Muscle of leg (tissue), 11 donors: ENCODE data around the gene SDR9C7. TPM values are rescaled to one million over a fixed set of nuclear protein-coding genes. Genes with fewer than 3 reads are reported as not detected.
"Not testable (repeated sequence)": the region's sequence is repeated elsewhere in the genome, so short reads cannot be mapped to it uniquely, and the experiment has no call there.

Experiments used
- DNase-seq: peaks from one replicate; pipeline ENCODE4 v3.0.0; 2013
- H3K27ac ChIP-seq: one replicate; pipeline ENCODE4 v1.5.1; 2013; ENCODE audit warnings: mild to moderate bottlenecking, low read length, control low read depth
- H3K27me3 ChIP-seq: one replicate; pipeline ENCODE4 v1.6.1; 2013; ENCODE audit warnings: low read length; ENCODE audit not compliant: control insufficient read depth, insufficient read depth
- H3K36me3 ChIP-seq: one replicate; pipeline ENCODE4 v1.6.1; 2013; ENCODE audit warnings: low read length; ENCODE audit not compliant: control insufficient read depth, insufficient read depth
- H3K4me1 ChIP-seq: one replicate; pipeline ENCODE4 v1.6.1; 2013; ENCODE audit warnings: low read length; ENCODE audit not compliant: control insufficient read depth, insufficient read depth
- H3K4me3 ChIP-seq: one replicate; pipeline ENCODE4 v1.5.1; 2013; ENCODE audit warnings: low read length, control low read depth
- H3K9me3 ChIP-seq: replicated peaks from 2 replicates; pipeline ENCODE4 v1.6.1; 2013; ENCODE audit warnings: low read depth, low read length; ENCODE audit not compliant: control insufficient read depth
- WGBS: methylation state at CpG from one replicate; pipeline ENCODE4 v1.1.5; 2013; ENCODE audit warnings: missing lambda C conversion rate; ENCODE audit not compliant: insufficient coverage; 5-methylcytosine and 5-hydroxymethylcytosine counted together
- polyA plus RNA-seq, 8 donors: library from polyadenylated mRNA; unstranded; fragments of 120-200 nt; gene quantifications; one replicate each; pipeline versions ENCODE4 v1.2.1 to v1.2.3, GENCODE V29; 2013; ENCODE audit warnings: inconsistent platforms in 1 of 8, low replicate concordance in 1 of 8; ENCODE audit not compliant: insufficient read length in 8 of 8, insufficient read depth in 1 of 8
- total RNA-seq: library from RNA; stranded (reverse); fragments of 120-200 nt; gene quantifications from one replicate; pipeline ENCODE4 v1.2.4, GENCODE V29; 2013

Gene SDR9C7
- total and polyA plus RNA-seq, 9 donors, result 0.17 to 0.59 (median 0.23) TPM

DNA sequence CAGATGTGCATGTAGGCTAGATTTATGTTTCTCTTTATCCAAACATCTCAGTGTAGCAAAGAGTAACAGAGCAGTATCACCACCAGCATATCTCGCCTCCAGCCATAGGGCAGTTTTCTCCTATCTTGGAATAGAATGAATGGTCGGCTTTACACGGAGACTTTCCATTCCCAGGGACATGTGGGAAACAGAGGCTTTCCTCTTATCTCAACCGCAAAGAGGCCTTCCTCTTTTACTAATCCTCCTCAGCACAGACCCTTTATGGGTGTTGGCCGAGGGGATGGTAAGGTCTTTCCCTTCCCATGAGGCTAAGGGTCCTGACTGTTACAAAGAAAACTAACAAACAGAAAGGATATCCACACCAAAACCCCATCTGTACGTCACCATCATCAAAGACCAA, 34.7 kb upstream of the SDR9C7 start:
- not testable (repeated sequence) for H3K27me3 ChIP-seq, DNase-seq, H3K4me1 ChIP-seq, H3K27ac ChIP-seq, H3K4me3 ChIP-seq, H3K9me3 ChIP-seq, H3K36me3 ChIP-seq
- 71% methylated on average over 1 of the region's 6 CpGs for WGBS

DNA sequence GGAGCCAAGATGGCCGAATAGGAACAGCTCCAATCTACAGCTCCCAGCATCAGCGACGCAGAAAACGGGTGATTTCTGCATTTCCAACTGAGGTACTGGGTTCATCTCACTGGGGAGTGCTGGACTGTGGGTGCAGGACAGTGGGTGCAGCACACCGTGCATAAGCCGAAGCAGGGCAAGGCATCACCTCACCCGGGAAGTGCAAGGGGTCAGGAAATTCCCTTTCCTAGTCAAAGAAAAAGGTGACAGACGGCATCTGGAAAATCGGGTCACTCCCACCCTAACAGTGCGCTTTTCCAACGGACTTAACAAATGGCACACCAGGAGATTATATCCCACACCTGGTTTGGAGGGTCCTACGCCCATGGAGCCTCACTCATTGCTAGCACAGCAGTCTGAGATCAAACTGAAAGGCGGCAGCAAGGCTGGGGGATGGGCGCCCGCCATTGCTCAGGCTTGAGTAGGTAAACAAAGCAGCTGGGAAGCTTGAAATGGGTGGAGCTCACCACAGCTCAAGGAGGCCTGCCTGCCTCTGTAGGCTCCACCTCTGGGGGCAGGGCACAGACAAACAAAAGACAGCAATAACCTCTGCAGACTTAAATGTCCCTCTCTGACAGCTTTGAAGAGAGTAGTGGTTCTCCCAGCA, 31.9 kb upstream of the SDR9C7 start:
- not testable (repeated sequence) for DNase-seq, H3K27ac ChIP-seq, H3K4me1 ChIP-seq, H3K36me3 ChIP-seq, H3K9me3 ChIP-seq, H3K4me3 ChIP-seq, H3K27me3 ChIP-seq
- 100% methylated on average over 3 of the region's 15 CpGs for WGBS

DNA sequence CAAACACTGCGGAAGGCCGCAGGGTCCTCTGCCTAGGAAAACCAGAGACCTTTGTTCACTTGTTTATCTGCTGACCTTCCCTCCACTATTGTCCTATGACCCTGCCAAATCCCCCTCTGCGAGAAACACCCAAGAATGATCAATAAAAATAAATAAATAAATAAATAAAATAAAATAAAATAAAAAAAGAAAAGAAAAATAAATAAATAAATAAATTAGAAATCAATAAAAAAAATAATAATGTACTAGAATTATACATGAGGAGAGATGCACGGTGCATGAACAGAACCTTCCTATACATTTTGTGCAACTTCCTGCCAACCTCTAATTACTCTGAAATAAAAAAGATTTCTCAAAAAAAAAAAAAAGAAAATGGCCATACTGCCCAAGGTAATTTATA, 30.9 kb upstream of the SDR9C7 start:
- H3K27ac ChIP-seq, H3K4me1 ChIP-seq, DNase-seq, H3K27me3 ChIP-seq, H3K9me3 ChIP-seq, H3K36me3 ChIP-seq, H3K4me3 ChIP-seq: not testable (repeated sequence)
- no CpG with 5 or more reads among the region's 4 CpGs for WGBS

DNA sequence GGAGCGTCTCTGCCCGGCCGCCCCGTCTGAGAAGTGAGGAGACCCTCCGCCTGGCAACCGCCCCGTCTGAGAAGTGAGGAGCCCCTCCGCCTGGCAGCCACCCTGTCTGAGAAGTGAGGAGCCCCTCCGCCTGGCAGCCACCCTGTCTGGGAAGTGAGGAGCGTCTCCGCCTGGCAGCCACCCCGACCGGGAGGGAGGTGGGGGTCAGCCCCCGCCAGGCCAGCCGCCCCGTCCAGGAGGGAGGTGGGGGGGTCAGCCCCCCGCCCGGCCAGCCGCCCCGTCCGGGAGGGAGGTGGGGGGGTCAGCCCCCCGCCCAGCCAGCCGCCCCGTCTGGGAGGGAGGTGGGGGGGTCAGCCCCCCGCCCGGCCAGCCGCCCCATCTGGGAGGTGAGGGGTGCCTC, 29.3 kb upstream of the SDR9C7 start:
- no CpG with 5 or more reads among the region's 27 CpGs for WGBS
- H3K27ac ChIP-seq, H3K9me3 ChIP-seq, H3K4me3 ChIP-seq, H3K4me1 ChIP-seq, H3K27me3 ChIP-seq, H3K36me3 ChIP-seq, DNase-seq: not testable (repeated sequence)

DNA sequence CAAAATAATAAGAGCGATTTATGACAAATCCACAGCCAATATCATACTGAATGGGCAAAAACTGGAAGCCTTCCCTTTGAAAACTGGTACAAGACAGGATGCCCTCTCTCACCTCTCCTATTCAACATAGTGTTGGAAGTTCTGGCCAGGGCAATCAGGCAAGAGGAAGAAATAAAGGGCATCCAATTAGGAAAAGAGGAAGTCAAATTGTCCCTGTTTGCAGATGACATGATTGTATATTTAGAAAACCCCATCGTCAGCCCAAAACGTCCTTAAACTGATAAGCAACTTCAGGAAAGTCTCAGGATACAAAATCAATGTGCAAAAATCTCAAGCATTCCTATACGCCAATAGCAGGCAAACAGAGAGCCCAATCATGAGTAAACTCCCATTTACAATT, 28.0 kb upstream of the SDR9C7 start:
- H3K36me3 ChIP-seq, H3K27ac ChIP-seq, H3K4me1 ChIP-seq, H3K27me3 ChIP-seq, H3K9me3 ChIP-seq, DNase-seq, H3K4me3 ChIP-seq: not testable (repeated sequence)
- WGBS, result no CpG with 5 or more reads among the region's 4 CpGs

DNA sequence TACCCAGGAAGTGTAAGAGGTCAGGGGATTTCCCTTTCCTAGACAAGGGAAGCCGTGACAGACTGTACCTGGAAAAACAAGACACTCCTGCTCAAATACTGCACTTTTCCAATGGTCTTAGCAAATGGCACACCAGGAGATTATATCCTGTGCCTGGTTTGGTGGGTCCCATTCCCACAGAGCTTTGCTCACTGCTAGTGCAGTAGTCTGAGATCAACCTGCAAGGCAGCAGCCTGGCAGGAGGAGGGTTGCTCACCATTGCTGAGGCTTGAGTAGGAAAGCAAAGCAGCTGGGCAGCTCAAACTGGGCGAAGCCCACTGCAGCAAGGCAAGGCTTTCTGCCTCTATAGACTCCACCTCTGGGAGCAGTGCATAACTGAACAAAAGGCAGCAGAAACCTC, 24.2 kb upstream of the SDR9C7 start:
- Histone ChIP-seq H3K36me3 (no peaks in the 10 kb centered on the region), H3K27ac (no peak overlapping the region), H3K4me3 (no peak overlapping the region), H3K4me1 (no peaks in the 10 kb centered on the region), H3K9me3 (peaks cover 9% of the 10 kb centered on the region), H3K27me3 (peaks cover 2% of the 10 kb centered on the region)
- no peak for DNase-seq
- WGBS, result 65% methylated on average over 2 of the region's 2 CpGs

DNA sequence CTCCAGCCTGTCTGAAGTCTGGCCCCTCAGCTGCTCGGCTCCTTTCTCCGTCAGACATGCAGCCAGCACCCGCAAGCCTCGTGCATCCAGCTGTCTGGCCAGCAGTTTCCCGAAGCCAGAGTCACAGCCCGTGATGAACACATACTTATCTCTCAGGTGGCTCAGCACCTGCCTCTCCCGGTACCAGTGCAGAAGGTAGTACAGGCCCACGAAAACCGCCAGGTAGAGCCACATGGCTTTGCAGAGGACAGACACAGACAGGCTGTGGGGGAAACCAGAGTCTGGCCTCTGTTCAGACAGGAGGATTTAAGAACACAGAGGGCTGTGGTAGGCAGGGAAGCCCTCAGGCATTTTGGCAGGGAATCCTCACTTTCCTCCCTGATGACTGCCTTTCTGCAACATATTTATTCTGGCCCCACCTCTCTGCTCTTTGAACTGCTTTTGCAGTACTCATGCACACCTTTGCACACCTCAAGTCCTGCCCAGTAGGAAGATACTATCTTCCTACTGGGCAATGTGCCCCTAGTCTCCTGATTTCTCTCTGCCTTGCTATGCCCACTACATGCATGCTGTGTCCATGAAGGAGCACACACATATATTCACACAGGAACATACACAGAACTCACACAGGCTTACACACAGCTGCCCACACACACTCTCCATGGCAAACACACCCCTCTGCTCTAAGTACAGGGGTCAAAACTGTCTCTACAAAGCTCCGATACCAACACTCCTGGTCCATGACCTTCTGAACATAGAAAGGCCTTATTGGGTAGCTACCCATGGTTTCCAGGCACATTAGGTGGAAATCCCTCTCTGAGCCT, 23.2 kb upstream of the SDR9C7 start, which contains the start of gene RDH16:
Gene RDH16 (minus strand): TSS at position 380 of the 824 bp plus-strand sequence. CDS start 146 bp downstream, at position 234.
- Histone ChIP-seq H3K4me1 (no peaks in the 10 kb centered on the region), H3K4me3 (no peak within 1 kb of the TSS), H3K9me3 (peaks cover 9% of the 10 kb centered on the region), H3K27ac (no peak within 1 kb of the TSS), H3K36me3 (no peaks in the 10 kb centered on the region), H3K27me3 (peaks cover 2% of the 10 kb centered on the region)
- no peak for DNase-seq
- WGBS, result 77% methylated on average over 10 of the region's 10 CpGs

DNA sequence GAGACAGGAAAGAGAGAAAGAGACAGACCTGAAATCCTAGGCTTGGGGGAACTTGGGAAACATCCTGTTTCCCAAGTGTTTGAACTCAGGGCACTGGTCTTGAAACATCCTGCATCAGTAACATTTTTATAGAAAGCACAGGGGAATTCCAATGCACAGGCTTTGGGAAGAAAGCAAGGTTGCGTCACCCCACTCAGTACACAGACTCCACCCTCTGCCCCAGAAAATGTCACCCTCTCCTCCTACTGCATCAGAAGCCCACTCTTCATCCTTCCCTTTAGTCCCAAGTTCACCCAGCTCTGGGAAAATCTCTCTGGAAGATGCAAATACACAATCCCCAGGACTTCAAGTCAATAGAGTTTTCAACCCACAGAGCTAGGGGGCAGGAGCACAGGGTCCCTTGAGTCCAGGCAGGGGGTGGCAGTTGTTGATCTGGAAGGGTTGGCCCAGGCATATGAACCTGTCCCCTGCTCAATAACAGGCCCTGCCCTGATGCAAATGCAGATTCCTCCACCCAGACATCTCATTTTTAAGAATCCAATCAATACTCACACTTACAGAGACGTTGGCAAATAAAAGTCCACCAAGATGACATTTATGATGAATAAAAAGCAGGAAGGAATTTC, 21.5 kb upstream of the SDR9C7 start:
- H3K9me3 ChIP-seq, result peaks cover 9% of the 10 kb centered on the region
- H3K4me3 ChIP-seq, result no peak overlapping the region
- DNase-seq, result no peak
- WGBS, result 50% methylated on average over 1 of the region's 2 CpGs
- H3K27me3 ChIP-seq, result peaks cover 2% of the 10 kb centered on the region
- no peak overlapping the region for H3K27ac ChIP-seq
- H3K36me3 ChIP-seq, result no peaks in the 10 kb centered on the region
- H3K4me1 ChIP-seq, result no peaks in the 10 kb centered on the region

DNA sequence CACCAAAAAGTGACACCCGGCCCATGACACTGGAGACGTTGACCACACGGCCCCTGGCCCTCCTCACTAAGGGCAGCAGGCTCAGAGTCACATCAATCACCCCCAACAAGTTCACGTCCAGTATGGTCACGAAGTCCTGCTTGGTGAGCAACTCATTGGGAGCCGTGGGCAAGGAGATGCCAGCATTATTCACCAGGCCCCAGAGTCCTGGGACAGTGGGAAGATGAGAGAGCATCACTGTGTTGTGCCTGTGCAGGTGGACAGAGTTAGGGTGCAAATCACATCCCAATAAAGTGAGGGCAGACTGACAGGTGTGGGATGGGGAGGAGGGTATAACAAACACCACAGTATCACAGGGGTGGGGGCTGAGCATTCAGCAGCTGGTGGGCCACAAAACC, 20.7 kb upstream of the SDR9C7 start:
- H3K27me3 ChIP-seq, result peaks cover 2% of the 10 kb centered on the region
- H3K9me3 ChIP-seq, result peaks cover 9% of the 10 kb centered on the region
- no peaks in the 10 kb centered on the region for H3K4me1 ChIP-seq
- 70% methylated on average over 1 of the region's 6 CpGs for WGBS
- DNase-seq, result no peak
- H3K36me3 ChIP-seq, result no peaks in the 10 kb centered on the region
- no peak overlapping the region for H3K4me3 ChIP-seq
- H3K27ac ChIP-seq, result no peak overlapping the region
